HG03575 (cell line): ENCODE results near the gene CBX7.

ENCODE experiments used
- ATAC-seq: cut with Tn5 transposase; IDR thresholded peaks from one replicate; pipeline ENCODE4 v1.9.1; 2021; ENCODE audit not compliant: unreplicated experiment, insufficient number of reproducible peaks, low FRiP score; ENCODE audit errors: extremely low read depth

Gene CBX7

DNA sequence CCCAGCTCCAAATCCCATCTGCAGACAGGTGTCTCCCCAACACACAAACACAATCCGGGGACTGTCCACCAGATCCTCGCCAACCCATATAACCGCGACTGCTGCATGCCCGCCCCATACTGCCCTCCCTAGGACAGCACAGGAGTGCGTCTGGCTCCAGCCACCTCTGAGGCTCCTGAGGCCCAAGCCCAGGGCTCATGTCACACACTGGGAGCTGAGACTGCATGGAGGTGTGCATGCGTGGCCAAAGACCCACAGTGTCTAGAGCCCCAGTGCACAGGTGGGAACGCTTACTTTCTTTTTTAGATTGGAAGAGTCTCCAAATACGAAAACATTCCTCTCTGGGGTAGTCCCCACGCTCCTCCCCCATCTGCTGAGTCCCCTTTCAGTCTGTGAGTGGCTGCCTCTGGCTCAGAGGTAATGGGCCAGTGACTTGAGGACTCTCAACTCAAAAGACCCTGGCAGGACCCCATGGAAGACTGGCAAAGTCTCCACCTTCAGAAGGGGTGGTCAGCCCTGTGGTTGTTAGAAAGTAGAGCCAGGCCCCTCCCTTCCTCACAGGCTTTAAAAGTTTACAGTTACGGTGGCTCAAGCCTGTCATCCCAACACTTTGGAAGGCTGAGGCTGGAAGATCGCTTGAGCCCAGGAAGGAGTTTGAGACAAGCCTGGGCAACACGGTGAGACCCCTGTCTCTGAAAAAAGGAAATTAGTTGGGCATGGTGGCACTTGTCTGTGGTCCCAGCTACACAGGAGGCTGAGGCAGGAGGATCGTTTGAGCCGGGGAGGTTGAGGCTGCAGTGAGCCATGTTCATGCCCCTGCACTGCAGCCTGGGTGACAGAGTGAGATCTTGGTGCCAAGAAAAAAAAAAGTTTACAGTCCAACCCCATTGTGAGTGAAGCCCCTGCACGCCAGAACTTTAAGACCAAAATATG is 2.3 kb downstream of the CBX7 start:
- ATAC-seq: no peak

DNA sequence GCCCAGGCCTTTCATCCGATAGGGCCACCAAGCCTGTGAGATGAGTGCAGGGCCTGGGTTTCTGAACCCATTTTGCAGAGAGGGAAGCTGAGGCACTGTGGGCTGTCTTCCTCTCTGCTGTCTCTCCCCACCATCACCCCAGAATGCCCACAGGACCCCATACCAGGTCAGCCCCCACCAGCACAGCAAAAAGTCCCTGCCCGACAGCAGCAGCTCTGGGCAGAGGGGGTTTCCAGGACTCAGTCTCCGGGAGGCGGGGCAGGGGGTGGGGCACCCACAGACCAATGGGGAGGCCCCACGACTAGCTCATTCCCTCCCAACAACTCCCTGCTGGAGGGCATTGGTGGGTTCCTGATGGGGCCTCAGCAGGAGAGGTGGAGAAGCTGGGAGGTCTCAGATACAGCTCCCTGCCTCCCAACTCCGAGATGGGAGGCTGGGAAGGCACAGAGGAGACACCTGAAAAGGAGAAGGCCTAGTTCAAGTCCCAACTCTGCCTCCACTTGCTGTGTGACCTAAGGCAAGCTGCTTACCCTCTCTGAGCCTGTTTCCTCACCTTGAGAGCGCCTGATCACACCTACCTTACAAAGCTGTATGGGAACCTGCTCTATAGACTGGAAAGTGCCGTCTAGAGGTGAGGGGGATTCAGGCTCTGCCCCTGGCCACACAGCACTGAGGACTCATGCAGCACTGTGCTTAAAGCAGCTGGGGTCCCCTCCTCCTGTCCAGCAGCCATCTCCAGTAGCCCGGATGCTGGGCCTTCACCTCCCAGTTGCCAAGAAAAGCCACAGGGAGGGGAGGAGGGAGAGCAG is 3.5 kb downstream of the CBX7 start:
- no peak for ATAC-seq

DNA sequence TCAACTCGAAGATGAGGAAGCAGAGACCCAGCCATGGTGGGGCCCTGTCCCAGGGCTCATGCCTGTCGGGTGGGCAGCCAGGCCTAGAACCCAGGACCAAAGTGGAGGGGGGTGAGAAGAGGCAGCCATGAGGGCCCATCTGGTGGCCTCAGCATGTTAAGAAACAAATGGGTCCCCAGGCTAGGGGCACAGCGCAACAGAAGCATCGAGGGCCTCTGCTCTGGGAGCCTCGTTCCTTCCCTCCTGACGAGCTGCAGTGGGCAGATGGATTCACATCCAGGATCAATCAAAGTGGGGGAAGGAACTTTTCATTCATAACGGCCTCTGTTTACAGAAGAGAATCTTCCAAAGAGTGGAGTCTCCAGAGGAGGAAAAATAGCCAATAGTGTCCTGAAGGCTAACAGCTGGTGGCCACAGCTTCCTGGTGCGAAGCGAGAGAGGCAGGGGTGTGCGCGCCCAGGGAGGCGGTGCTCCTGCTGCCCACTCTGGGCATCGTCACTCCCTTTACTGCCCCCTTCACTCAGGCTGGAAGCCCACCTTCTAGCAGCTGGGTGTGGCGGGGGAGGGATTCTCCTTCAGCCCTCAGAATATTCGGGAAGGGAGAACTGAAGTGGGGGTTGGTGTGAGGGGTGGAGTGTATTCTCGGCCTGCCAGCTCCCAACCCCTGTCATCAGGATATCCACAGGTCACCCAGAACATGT is 4.3 kb downstream of the CBX7 start:
- ATAC-seq: no peak

DNA sequence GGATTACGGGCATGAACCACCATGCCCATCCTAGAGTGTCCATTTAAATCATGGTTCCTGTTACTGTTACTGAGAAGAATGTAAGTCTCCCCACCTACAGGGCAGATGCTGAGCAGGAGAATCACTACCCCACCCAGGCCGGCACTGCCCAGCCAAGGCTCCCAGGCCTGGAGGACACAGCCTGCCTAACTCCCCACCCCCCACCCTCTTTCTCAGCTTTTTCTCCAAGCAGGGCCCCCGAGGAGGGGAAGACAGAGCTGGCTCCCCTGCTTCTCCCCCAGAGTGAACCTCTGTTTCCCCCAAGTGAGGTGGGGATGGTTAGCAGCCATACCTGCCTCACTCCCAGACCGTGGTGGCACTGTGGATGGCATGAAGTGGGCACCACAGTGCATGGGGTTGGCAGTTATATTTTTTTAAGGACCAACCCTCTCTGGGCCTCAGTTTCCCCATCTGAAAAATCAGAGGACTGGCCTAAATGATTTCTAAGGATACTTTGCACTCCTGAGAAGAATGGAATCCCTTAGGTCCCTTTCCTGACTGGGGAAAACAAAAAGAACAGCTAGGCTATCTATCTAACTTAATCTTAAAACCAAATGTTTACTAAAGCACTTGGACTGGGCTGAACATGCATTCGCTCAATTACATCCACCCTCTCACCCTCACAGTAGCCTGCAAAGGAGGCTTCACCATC is 5.0 kb downstream of the CBX7 start:
- no peak for ATAC-seq

DNA sequence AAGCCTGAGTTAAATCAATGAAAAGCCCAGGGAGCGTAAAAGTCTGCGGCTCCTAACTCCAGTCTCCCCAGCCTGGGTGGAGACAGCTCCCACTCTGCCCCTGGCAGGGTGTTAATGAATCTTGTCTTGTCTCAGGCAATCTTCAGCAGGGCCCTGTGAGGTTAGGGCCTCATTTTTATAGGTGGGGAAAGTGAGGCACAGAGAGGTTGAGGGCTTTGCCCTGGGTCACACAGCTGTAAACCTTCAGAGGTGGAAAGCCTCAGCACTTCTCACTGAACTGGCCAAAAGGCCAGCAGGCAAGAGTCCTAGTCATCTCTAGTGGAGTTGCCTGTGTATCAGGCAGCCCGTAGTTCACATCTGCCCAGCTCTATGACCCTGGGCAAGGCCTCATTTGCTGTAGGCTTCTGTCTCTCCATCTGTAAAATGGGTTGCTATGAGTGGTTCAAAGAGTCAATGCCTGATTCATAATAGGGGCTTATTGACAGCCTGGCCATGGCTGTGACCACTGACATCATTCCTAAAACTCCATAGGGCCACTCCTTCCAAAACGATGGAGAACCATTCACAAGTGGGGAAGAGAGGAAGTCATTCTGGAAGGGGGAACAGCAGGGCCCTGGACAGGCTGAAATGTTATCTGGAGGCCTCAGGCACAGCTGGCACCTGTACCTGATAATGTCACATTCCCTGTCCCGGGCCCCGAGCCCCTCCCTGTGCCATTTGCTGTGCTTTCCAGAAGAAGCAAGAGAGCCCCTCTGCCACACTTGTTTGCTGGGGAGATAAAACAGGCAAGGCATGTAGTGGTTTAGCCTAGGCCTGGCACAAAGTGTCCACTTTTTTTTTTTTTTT is 6.0 kb downstream of the CBX7 start:
- no peak for ATAC-seq

DNA sequence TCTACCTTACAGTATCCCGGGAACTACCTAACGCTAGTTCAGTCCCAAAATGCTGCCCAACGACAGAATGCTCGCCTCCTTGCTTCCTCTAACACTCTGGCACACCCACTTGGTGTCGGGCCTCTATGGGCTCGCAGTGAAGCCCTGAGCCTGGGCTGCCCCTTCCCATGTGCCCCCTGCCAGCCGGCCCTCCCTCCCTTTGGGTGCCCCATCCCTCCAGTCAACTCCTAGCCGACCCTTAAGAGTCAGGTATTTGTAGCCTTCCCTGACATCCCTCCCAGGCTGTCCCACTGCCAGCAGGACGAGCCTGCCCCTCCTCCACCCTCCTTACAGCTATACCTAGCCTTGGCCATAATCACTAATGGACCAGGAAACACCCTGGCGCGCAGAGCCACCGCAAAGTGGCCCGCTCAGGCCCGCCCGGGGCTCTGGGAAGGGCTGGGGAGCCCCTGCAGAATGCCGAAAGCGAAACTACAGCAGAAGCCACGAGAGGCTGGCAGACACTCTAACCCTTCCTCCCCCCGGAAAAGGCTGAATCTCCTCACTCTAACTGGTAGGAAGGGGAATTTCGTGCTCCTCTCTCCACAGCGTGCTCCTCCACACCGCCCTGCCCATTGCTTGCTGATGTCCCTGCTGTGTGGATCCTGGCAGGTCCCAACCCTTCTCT is 8.2 kb downstream of the CBX7 start:
- ATAC-seq: no peak

DNA sequence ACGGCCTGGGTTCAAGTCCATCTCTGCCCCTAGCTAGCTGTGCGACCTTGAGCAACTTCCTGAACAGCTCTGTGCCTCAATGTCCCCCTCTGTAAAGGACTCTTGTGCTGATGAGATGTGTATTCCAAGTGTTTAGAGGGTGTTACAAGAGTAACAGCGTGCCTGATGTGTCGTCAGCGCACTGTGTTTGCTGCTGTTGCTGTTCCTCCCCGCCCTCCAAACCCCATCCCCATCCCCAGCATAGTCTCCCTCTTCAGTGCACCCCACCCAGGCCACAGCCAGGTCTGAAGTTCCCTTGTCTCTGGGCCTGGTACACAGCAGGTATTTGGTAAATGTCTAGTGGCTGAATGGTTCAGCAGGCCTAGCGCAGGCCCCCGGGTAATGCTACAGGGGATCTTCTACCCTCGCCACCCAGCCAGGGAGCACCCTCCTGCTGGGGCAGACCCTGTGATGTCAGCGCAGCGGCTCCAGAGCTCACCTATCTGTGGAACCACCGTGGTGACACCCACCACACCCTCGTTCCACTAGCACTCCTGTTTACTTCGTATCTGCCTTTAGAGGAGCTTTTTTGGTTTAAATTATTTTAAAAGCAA is 10.3 kb downstream of the CBX7 start:
- no peak for ATAC-seq

DNA sequence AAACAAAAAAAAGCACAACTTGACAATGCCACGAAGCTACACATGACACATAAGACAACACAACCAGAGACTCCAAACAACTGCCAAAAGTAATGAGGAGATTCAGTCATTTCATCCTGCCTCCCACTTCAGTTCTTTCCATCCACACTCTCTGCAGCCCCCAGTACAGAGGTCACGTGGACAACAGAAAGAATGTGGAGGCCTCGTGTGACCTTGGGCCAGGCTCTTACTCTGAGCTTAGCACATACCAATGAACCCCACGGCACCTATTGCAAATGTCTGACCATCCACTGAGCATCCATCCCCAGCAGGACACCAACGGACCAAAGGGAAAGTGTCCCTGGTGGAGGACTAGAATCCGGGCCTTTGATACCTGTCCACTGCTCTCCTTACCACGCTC is 12.5 kb downstream of the CBX7 start:
- no peak for ATAC-seq

DNA sequence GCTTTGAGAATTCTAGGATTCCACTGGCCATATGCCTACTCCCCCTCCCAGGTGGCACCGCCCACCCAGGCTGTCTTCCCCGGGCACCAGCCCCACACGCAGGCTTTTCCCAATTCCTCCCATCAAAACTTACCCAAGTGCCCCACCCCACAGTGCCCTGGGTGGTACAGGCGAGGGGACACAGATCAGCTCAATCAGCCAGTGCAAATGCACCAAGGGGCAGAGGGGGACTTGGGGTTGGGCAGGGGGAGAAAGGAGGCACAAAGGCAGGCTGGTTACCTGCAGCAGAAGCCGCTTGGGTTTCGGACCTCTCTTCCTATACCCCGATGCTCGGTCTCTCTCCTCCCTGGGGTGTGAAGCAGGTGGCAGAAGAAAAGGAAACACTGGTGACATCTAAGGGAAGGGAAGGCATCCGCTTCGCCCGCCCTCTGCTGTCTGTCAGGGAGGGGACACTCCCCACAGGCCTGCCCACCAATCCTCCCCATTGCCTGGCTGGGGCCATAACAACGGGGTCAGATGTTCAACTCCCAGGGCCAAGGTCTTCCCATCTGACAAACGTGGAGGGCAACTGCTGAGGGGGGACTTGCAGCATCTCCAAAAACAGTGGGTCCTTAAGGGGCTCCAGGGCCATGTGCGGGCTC is 14.0 kb downstream of the CBX7 start:
- ATAC-seq: no peak

DNA sequence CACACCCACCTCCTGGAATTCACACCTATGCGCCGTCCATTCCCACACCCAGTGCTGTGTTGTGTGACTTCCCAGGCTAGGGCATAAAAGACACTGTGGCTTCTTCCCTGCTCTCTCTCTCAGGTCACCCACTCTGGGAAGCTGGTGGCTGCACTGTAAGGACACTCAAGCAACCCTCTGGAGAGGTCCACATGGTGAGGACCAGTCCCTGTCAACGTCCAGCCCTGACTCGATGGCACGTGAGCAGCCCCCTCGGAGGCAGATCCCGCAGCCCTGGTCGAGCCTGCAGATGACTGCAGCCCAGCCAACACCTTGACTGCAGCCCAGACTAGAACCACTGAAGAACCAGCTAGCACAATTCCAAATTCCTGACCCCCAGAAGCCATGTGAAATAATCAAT is 16.2 kb downstream of the CBX7 start:
- ATAC-seq: no peak

DNA sequence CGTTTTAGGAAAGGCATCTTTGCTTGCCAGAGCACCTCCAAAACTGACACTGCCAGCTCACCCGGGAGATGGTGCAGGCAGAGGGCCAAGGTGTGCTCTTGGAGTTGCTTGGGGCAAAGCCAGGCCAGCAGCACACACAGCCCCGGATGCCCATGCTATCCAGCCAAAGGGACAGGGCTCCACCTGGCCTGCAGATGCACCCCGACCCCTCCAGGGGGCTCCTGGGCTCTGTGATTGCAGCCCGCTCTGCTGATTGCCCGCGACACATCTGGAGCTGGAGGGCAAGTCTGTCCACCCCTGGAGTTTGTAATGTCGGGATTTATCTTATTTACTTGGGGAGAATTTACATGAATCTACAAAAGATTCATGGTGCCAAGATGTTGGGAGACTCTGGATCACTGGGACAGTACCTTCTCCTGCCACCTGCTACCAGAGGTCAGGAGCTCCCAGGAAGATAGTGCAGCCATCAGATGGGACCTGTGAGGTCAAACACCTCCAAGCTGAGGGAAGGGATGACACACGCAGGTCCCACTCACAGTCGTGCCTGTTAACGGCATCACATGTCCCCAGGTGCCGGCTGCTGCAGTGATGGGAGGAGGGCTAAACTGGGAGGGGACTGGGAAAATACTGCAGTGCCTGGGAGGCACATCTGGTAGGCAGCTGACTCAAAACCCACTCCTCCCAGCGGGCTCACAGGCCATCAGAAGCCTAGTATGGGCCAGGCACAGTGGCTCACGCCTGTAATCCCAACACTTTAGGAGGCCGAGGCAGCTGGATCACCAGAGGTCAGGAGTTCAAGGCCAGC is 17.2 kb downstream of the CBX7 start:
- ATAC-seq: no peak

DNA sequence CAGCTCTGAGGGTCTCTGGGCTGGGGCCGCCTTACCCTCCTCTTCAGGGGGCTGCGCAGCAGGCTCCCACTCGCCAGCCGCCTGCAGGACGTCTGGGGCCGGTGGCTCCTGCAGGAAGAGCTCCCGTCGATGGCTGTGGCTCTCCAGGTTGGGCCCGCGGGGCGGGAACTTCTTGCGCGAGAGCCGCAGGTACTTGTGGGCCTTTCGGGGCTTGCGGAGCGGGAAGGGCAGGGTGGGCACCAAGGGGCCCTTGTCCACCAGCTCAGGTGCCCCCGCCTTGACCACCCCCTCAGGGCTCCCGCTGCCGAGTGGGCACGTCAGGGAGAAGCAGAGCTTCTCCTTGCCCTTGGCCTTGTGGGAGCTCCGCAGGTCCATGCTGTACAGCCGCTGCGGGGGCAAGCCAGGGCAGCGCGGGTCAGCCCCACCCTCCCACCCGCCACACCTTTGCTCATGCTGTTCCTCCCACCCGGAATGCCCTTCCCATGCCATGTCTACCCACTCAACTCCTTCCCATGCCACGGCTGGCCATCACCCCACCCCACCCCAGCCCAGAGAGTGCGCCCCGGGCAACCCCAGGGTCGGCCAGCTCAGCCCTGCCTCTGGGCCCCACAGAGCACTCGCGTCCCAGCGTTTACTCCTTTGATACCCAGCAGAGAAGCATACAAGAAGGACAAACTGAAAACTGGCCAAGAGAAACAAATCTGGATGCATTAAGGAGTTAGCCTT is 18.0 kb downstream of the CBX7 start:
- ATAC-seq: no peak

DNA sequence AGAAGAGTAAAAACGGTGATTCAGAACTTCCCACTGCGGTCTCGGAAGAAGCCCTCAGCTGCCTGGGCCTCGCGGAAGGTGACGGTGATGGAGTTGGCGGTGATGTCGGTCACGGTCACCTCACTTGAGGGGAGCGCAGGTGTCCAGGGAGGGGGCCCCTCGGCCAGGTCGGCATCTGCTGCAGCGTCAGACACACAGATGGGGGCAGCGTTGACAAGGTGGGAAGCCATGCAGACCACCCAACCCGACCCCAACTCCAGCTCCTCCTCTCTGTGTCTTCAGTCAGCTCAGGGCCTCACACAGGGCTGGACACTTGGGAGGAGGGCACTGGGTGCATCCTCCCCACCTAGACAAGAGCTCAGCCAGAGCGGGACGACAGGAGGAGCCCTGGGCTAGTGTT is 18.6 kb downstream of the CBX7 start:
- ATAC-seq: no peak

DNA sequence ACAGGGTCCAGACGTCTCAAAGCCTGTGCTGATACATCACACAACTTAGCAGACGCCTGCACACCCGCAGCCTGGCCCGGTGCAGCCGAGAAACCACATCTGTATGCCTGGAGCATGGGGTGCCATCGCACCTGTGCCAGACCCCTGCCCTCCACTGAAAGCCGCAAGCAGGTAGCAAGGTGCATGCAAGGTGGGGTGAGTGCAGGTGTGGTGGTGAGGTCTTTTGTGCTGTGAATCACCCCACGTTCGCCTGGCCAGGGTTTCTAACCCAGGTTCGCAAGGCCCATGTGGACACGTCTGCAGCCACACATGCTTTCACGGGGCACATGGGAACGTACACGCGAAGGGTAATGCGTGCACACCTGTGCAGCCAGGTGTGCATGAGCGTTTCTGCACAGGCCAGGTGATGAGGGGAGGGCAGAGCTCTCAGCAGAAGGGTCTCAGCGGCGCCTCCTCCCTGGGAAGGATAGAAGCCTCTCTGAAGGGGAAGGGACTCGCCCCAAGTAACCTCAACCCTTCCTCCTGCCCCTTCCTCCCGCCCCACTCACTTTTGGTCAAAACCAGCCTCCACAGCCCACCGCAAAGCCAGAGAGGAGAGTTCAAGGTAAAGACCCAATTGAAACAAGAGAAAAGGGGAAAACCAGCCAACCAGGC is 19.5 kb downstream of the CBX7 start:
- ATAC-seq: no peak

DNA sequence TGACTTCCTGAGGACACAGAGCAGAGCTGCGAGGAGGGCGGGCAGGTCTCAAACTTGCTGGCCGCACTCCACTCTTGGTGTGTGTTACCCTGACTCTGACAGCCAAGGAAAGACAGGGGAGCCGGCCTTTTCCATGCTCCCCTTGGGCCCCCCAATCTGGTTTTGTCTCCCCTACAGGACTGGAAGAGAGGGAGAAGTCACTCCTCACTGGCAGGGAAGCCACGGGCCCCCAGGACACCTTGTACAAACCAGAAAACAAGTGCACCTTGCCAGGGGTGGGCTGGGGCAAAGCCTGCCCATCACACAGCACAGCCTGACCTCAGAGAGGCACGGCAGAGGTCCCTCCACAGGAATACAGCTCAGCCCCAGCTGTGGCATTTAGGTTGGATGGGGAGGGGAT is 20.2 kb downstream of the CBX7 start:
- ATAC-seq: no peak
